ENCODE measurements around the gene PPP1R13B. TPM values are rescaled to one million over a fixed set of nuclear protein-coding genes. Genes with fewer than 3 reads are reported as not detected.
A peak's percentile ranks its signal among the peaks of the same experiment; 100 is the strongest.

The PPP1R13B gene
- total RNA-seq, 1 experiment from 2014 or later, result 16.2 TPM

GRCh38 chr14:103723748-103724081 is 123.7 kb downstream of the PPP1R13B start:
- CTCF ChIA-PET, result interaction anchor here (0.5 kb wide), 1 partner anchor 1296 kb away, joined by 7 read pairs; no protein-coding TSS in a partner anchor
- Mint-ChIP-seq H3K4me1 (ENCODE audit: insufficient read depth, unreplicated experiment) (peaks cover 17% of the 10 kb centered on the region), H3K4me3 (ENCODE audit: unreplicated experiment) (no peak overlapping the region), H3K27me3 (ENCODE audit: insufficient read depth, unreplicated experiment) (no peaks in the 10 kb centered on the region), H3K9me3 (ENCODE audit: unreplicated experiment) (no peaks in the 10 kb centered on the region), H3K27ac (ENCODE audit: low read depth, unreplicated experiment) (peak overlapping the region; percentile 63), H3K36me3 (ENCODE audit: insufficient read depth, unreplicated experiment) (peaks cover 18% of the 10 kb centered on the region)
- TF ChIP-seq CTCF (IDR thresholded peaks at IDR 0.05; ENCODE audit: unreplicated experiment), result no peak
- BruUV-seq (replicated peaks), result no TSS peak
- POLR2A ChIA-PET, result no interaction called here
- DNase-seq (ENCODE audit: unreplicated experiment), result no peak
- intact Hi-C loops (cut with micrococcal nuclease), result no loop called here

- Mint-ChIP-seq H3K36me3 (ENCODE audit: insufficient read depth, unreplicated experiment) (peaks cover 16% of the 10 kb centered on the region), H3K27ac (ENCODE audit: low read depth, unreplicated experiment) (peak overlapping the region; percentile 72), H3K9me3 (ENCODE audit: unreplicated experiment) (no peaks in the 10 kb centered on the region), H3K4me1 (ENCODE audit: insufficient read depth, unreplicated experiment) (peaks cover 31% of the 10 kb centered on the region), H3K4me3 (ENCODE audit: unreplicated experiment) (peak overlapping the region; percentile 50), H3K27me3 (ENCODE audit: insufficient read depth, unreplicated experiment) (no peaks in the 10 kb centered on the region)
- TF ChIP-seq CTCF (IDR thresholded peaks at IDR 0.05; ENCODE audit: unreplicated experiment), result no peak
- ChIA-PET CTCF (interaction anchor here (0.6 to 0.9 kb wide), 4 partner anchors 85 to 990 kb away, joined by 3 to 4 read pairs (median 3); no protein-coding TSS in a partner anchor), POLR2A (interaction anchor here (0.7 to 1.6 kb wide), 2 partner anchors 12 to 343 kb away, joined by 3 to 6 read pairs; no protein-coding TSS in a partner anchor)
- peak; percentile 89 for DNase-seq (ENCODE audit: unreplicated experiment)
- BruUV-seq (replicated peaks), result no TSS peak
- intact Hi-C loops (cut with micrococcal nuclease), result no loop called here
Observed at GRCh38 chr14:103721334-103722120, 125.8 kb downstream of the PPP1R13B start.

DNA sequence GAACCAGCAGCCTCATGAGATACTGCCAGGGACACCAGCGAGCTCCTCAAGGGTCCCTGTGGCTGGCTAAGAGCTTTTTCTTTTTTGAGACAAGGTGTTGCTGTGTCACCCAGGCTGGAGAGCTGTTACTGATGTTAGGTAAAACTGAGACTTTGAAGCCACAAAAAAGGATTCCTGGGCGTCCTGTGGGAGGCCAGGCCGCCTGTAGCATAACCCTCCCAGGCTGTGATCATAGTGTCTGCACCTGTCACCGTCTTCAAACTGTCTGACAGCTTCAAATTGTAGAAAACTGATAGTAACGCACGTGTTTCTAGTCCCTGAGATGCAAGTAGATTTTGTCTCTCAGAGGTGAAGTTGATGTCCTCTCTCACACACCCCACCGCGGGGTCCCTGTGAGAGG is 127.6 kb downstream of the PPP1R13B start:
- Mint-ChIP-seq H3K4me3 (ENCODE audit: unreplicated experiment) (no peak overlapping the region), H3K27me3 (ENCODE audit: insufficient read depth, unreplicated experiment) (no peaks in the 10 kb centered on the region), H3K4me1 (ENCODE audit: insufficient read depth, unreplicated experiment) (peaks cover 37% of the 10 kb centered on the region), H3K27ac (ENCODE audit: low read depth, unreplicated experiment) (no peak overlapping the region), H3K9me3 (ENCODE audit: unreplicated experiment) (no peaks in the 10 kb centered on the region), H3K36me3 (ENCODE audit: insufficient read depth, unreplicated experiment) (peaks cover 7% of the 10 kb centered on the region)
- no peak for TF ChIP-seq CTCF (IDR thresholded peaks at IDR 0.05; ENCODE audit: unreplicated experiment)
- no TSS peak for BruUV-seq (replicated peaks)
- POLR2A ChIA-PET, result no interaction called here
- intact Hi-C loops (cut with micrococcal nuclease), result loop anchor here (10.0 kb wide), 2 partner anchors 95 to 145 kb away; partner anchors contain the start of gene KLC1
- DNase-seq (ENCODE audit: unreplicated experiment), result no peak
- CTCF ChIA-PET, result interaction anchor here (0.5 to 0.6 kb wide), 2 partner anchors 136 to 201 kb away, joined by 3 read pairs; no protein-coding TSS in a partner anchor

- Mint-ChIP-seq H3K27ac (ENCODE audit: low read depth, unreplicated experiment) (no peak overlapping the region), H3K9me3 (ENCODE audit: unreplicated experiment) (no peaks in the 10 kb centered on the region), H3K27me3 (ENCODE audit: insufficient read depth, unreplicated experiment) (no peaks in the 10 kb centered on the region), H3K4me1 (ENCODE audit: insufficient read depth, unreplicated experiment) (peaks cover 37% of the 10 kb centered on the region), H3K36me3 (ENCODE audit: insufficient read depth, unreplicated experiment) (peaks cover 7% of the 10 kb centered on the region), H3K4me3 (ENCODE audit: unreplicated experiment) (no peak overlapping the region)
- DNase-seq (ENCODE audit: unreplicated experiment), result no peak
- intact Hi-C loops (cut with micrococcal nuclease), result loop anchor here (10.0 kb wide), 2 partner anchors 94 to 144 kb away; partner anchors contain the start of gene KLC1
- BruUV-seq (replicated peaks), result no TSS peak
- no peak for TF ChIP-seq CTCF (IDR thresholded peaks at IDR 0.05; ENCODE audit: unreplicated experiment)
- ChIA-PET POLR2A (interaction anchor here (2.5 kb wide), 1 partner anchor 161 kb away, joined by 6 read pairs; no protein-coding TSS in a partner anchor), CTCF (interaction anchor here (0.6 to 0.8 kb wide), 4 partner anchors 110 to 962 kb away, joined by 3 to 7 read pairs (median 3); no protein-coding TSS in a partner anchor)
Observed at GRCh38 chr14:103718572-103718971, 128.8 kb downstream of the PPP1R13B start.

Measured in MCF 10A (cell line).